Mucosa of rectum (tissue), 2 donors: Measurements from ENCODE around the gene FAM120B.

Source experiments
- H3K27ac ChIP-seq, 2 donors: one replicate each; pipeline ENCODE4 v1.7.0; 2013; ENCODE audit warnings: inconsistent platforms in 2 of 2, low read depth in 2 of 2, low read length in 2 of 2
- H3K27me3 ChIP-seq, 2 donors: one replicate each; pipeline ENCODE4 v1.7.0; 2013; ENCODE audit warnings: low read length in 2 of 2; ENCODE audit not compliant: control insufficient read depth in 2 of 2, insufficient read depth in 2 of 2
- H3K36me3 ChIP-seq, 2 donors: one replicate each; pipeline ENCODE4 v1.7.0; 2013; ENCODE audit warnings: low read length in 2 of 2; ENCODE audit not compliant: control insufficient read depth in 2 of 2, insufficient read depth in 2 of 2
- H3K4me1 ChIP-seq, 2 donors: one replicate each; pipeline ENCODE4 v1.7.0; 2013; ENCODE audit warnings: low read length in 2 of 2, mild to moderate bottlenecking in 1 of 2; ENCODE audit not compliant: control insufficient read depth in 2 of 2, insufficient read depth in 2 of 2
- H3K4me3 ChIP-seq, 2 donors: one replicate each; pipeline ENCODE4 v1.7.0; 2013; ENCODE audit warnings: low read length in 2 of 2
- H3K9ac ChIP-seq, 2 donors: one replicate each; pipeline ENCODE4 v1.7.0; 2013; ENCODE audit warnings: low read length in 2 of 2, low read depth in 1 of 2, mild to moderate bottlenecking in 1 of 2
- H3K9me3 ChIP-seq, 2 donors: one replicate each; pipeline ENCODE4 v1.7.0; 2013; ENCODE audit warnings: low read length in 2 of 2; ENCODE audit not compliant: control insufficient read depth in 2 of 2
- donor health status: healthy.
- donor health status: Normal muscosa, but diverticular disease.

The FAM120B gene

DNA sequence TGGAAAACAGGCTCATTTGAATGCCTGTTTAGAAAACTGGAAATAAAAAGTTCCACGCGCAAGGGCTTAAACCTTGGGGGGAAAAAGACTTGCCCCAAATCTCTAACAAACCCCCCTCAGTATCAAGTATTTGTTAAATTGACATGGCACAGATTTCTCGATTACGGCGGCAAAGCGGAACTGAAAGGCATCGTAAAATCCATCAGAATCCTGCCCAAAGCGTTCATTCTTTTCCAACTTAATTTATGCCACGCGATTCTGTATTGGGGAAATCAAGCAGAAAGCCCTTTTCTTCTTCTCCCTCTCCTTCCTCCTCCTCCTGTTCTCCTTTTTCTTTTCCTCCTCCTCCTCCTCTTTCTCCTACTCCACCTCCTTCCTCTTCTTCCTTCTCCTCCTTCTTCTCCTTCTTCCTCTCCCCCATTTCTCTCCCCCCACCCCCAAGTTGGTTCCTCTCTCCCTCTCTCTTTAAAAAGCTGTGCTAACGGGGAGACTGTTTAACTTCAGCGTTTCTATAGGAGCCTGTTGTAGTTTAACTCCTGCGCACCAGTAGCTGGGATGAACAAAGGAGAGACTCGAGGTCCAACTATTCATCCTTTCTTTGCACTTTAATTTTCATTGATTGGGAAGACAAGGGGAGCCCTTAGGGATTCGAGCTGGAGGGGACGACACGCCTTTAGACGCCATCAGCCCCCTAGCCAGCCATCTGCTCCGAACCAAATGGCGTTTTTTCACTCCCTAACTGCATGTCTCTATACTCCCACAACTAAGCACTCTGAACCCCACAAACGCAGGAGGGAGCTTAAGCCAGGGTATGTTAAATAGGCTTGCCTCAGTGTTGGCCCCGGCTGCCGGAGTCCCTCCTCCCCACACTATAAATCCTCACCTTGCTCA, 13.0 kb upstream of the FAM120B start:
- Histone ChIP-seq H3K27me3 (peaks cover 38 to 54% of the 10 kb centered on the region in 2 donors), H3K36me3 (no peaks in the 10 kb centered on the region), H3K27ac (no peak overlapping the region), H3K9me3 (no peaks in the 10 kb centered on the region), H3K4me3 (no peak overlapping the region), H3K4me1 (peaks cover 30 to 42% of the 10 kb centered on the region in 2 donors), H3K9ac (no peak overlapping the region)

DNA sequence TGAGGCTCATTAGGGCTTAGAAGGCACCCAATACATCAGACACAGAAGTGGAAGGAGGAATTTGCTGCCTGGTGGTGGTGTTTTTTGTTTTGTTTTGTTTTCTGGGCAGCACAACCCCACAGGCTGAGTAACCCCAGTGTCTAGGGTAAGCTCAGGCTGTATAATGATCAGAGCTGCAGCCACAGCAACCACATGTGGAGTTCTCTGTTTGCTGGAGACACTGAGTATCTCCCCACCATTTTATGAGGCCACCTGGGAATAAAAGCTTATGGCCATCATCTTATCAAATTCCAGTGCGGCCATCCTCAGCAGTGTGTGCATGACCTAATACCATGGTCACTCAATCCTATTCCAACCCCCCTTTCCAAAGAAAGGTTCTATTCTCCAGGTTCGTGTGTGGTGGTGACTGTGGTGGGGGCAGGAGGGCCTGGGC, 12.2 kb upstream of the FAM120B start:
- Histone ChIP-seq H3K36me3 (no peaks in the 10 kb centered on the region), H3K9ac (no peak overlapping the region), H3K4me3 (no peak overlapping the region), H3K4me1 (peaks cover 27 to 35% of the 10 kb centered on the region in 2 donors), H3K27me3 (peaks cover 39 to 53% of the 10 kb centered on the region in 2 donors), H3K27ac (no peak overlapping the region), H3K9me3 (no peaks in the 10 kb centered on the region)

DNA sequence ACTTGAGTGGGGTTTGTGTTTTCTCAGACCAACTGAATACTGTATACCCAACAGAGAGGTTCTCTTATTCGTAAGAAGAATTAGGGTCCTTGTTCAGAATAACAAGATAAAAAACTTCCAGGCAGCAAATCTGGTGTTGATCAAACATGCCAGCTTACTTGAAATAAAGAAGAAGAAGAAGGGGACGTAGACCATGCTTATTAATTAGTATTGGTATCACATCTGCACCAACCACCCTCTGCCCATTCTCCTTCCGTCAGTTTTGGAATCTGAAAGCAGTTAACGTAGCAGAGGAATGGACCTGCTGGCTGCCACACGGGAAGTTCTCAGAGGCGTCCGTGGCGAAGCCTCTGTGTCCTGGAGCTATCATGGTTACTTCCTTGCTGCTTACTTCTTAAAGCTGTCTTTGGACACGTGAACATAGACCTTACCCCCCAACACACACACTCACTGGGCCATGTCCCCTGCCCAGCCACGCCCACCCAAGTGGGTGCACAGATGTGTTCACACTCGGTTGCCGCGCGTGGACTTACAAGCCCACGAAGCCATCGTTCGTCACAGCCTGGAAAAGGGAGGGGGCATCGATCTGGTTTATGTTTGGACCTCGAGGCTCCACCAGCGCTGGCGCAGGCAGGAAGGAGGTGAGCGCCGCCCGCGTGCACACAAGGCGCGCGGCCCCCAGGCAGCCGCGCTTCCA, 11.6 kb upstream of the FAM120B start:
- Histone ChIP-seq H3K9ac (peak overlapping the region in 1 of 2 donors; percentile 52), H3K36me3 (no peaks in the 10 kb centered on the region), H3K4me1 (peaks cover 25 to 33% of the 10 kb centered on the region in 2 donors), H3K4me3 (peak overlapping the region; percentile 49 to 56), H3K27me3 (peaks cover 39 to 53% of the 10 kb centered on the region in 2 donors), H3K27ac (no peak overlapping the region), H3K9me3 (no peaks in the 10 kb centered on the region)

DNA sequence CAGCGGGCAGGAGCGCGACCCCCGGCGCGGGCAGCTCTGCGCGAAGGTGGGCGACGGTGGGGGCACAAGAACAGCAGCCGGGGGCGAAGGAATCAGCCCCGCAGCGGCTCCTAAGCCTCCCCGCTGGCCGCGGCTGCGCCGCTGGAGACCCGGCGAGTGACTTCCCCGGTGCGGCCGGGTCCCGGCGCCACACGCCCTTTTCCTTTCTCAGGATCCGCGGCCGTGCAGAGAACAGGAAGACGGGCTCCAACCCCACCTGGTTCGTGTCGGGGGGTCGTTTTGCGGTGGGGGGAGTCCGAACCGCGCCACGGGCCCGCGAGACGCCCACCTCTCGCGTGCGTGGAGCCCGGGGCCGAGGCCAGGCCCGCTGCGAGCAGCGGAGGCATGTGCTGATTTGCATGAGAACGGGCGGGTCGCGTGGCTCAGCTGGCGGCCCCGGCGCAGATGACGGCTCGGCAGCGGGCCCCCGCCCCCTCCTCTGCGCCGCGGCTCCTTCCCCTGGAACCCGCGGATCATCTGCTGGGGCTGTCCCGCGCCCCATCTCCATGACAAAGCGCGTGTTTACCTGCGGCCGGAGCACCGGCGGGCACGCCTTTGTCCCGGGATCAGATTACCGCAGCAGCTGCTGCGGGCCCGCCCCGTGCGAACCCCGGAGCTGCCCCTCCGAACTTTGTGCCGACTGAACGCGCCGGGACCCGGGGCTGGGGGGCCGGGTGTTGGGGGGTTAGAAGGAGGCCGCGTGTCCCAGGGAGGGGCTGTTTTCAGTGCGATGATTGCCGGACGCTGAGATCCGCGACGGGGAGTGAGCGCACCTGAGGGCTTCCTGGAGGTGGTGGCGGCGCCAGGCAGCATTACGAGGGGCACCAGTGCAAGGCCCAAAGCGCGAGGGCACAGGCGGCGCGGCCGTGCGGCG, 10.8 kb upstream of the FAM120B start:
- Histone ChIP-seq H3K27ac (peak overlapping the region in 1 of 2 donors; percentile 52), H3K9me3 (no peaks in the 10 kb centered on the region)

DNA sequence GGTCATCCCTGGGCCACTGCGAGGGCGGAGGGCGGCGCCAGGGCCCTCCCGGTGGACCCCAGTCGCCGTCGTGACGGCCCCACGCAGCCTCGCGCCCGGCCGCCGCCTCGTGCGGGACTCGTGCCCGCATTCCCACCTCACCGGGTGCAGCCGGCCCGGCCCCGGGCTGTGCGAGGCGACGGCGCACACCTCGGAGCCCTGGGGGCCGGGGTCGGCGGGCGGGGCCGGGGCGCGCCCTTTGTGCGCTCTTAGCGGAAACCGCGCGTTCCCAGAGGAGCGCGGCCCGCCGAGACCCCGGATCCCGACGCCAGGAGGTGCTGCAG, 10.2 kb upstream of the FAM120B start:
- Histone ChIP-seq H3K9ac (peak overlapping the region in 1 of 2 donors; percentile 52), H3K27ac (peak overlapping the region; percentile 49 to 52), H3K27me3 (peaks cover 39 to 53% of the 10 kb centered on the region in 2 donors), H3K36me3 (no peaks in the 10 kb centered on the region), H3K4me1 (peaks cover 25 to 33% of the 10 kb centered on the region in 2 donors), H3K9me3 (no peaks in the 10 kb centered on the region), H3K4me3 (peak overlapping the region in 1 of 2 donors; percentile 62)

More for the DNA sequence above, 10.8 kb upstream of the FAM120B start:
- Histone ChIP-seq H3K4me1 (peaks cover 25 to 33% of the 10 kb centered on the region in 2 donors), H3K27me3 (peaks cover 39 to 53% of the 10 kb centered on the region in 2 donors), H3K4me3 (peak overlapping the region; percentile 56 to 62), H3K36me3 (no peaks in the 10 kb centered on the region), H3K9ac (peak overlapping the region in 1 of 2 donors; percentile 52)

DNA sequence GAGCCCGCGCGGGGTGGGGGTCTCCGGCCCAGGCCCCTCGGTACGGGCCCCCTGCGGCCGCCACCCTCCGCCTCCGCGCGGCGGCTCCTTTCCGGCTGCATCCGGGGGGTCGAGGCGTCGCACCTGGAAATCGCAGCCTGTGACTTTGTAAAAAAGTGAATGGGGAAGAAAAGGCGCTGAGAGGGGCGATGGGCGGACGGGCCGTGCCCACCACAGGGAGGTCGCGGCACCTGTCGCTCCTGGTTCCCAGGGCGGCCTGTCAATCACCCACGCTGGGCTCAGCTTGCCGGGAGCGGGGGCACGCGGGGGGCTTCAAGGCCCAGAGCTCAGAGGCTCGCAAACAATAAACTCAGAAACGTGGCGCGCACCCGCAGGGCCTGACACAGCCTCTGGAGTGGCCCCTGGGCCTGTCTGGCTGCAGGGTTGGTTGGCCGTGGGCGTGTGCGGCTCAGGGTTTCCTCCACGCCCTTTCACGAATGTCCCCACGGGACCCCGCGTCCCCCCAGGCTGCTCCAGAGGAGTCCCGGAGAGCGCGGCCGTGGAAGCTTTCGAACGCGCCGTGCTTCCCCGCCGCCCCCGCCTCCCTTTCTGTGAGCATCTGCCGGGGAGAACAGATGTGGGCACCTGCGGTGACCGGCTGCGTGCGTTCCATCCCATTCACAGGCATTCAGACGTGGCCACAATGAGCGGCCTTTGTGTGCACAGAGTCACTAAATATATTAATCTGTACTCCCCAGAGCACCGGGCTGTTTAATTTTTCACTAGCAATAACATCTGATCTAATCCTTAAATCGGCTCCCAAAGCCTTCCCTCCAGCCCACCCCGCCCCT, 9.6 kb upstream of the FAM120B start:
- Histone ChIP-seq H3K4me3 (peak overlapping the region in 1 of 2 donors; percentile 20), H3K36me3 (no peaks in the 10 kb centered on the region), H3K27ac (peak overlapping the region; percentile 32 to 49), H3K27me3 (peaks cover 36 to 53% of the 10 kb centered on the region in 2 donors), H3K9ac (peak overlapping the region in 1 of 2 donors; percentile 7), H3K4me1 (peaks cover 25 to 31% of the 10 kb centered on the region in 2 donors), H3K9me3 (no peaks in the 10 kb centered on the region)

DNA sequence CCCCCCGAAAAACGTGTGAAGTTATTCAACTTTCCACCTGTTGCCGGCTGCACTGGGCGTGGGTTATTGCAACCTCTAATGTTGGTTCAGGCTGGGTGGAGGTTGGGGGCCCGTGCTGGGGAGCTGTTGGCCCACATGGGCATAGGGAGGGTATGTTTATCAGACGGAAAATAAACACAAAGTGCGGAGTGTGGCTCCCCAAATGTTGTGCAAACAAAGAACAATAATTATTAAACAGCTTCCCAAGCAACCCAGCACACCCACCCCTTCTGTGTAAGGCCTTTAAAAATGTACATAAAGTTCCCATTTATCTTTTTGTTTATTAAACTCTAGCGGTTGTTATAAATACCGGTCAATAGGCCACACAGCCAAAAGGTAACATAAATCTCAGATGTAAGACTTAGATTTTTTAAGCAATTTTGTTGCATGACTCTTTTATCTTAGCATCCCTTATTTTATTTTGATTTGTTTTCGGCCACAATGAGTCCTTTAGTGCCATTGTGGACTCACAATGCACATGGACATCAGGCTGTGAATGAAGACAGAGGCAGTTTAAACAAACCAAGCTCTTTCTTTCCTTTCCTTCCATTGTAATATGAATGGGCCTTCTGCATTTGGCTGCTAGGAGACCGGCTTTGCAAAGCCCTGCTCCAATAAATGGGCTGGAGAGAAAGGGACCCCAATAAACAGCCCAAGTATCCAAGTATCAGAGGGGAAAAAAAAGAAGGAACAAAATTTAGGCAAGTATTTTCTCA, 8.8 kb upstream of the FAM120B start:
- Histone ChIP-seq H3K27me3 (peaks cover 28 to 48% of the 10 kb centered on the region in 2 donors), H3K4me1 (peaks cover 20 to 26% of the 10 kb centered on the region in 2 donors), H3K27ac (no peak overlapping the region), H3K9ac (no peak overlapping the region), H3K9me3 (no peaks in the 10 kb centered on the region), H3K36me3 (no peaks in the 10 kb centered on the region), H3K4me3 (no peak overlapping the region)

DNA sequence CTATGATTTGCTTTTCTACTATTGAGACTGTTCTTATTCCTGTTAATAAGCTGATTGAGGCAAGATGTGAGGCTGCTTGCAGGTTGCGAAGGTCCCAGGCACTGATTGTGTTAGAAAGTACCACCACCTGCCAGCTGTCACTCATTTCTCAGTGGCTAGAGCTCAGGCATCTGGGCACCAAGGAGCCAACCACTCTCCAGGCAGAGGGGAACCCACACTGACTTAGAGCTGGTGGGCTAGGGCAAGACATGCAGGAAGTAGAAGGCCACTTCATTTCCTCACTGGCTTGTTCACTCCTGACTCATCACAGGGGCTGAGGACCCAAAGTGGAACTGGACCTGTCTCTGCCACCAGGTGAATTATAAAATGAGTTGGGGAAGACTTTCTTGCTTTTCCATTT, 7.9 kb upstream of the FAM120B start:
- Histone ChIP-seq H3K4me3 (no peak overlapping the region), H3K9ac (no peak overlapping the region), H3K27ac (no peak overlapping the region), H3K27me3 (peaks cover 21 to 39% of the 10 kb centered on the region in 2 donors), H3K4me1 (peaks cover 18 to 19% of the 10 kb centered on the region in 2 donors), H3K9me3 (no peaks in the 10 kb centered on the region), H3K36me3 (no peaks in the 10 kb centered on the region)
